CD14-positive monocyte (primary cell): Measurements from ENCODE around the gene ADIG. TPM values are rescaled to one million over a fixed set of nuclear protein-coding genes. Genes with fewer than 3 reads are reported as not detected.

ENCODE experiments used
- DNase-seq, 3 donors: peaks; one replicate each; pipeline ENCODE4 v3.0.0-alpha.2; 2011 to 2022
- H2AFZ ChIP-seq: 2 replicates; pipeline ENCODE4 v1.6.0; 2012; ENCODE audit warnings: mild to moderate bottlenecking, low read depth, low read length, inconsistent platforms; ENCODE audit not compliant: insufficient read depth, poor library complexity, severe bottlenecking
- H3K27ac ChIP-seq, 2 donors: 1 replicate in 1 of 2; 2 replicates in 1 of 2; pipeline ENCODE4 v1.5.1; 2012 to 2013; ENCODE audit warnings: low read length in 2 of 2, control low read depth in 1 of 2, inconsistent platforms in 1 of 2, low read depth in 1 of 2, mild to moderate bottlenecking in 1 of 2
- H3K27me3 ChIP-seq, 2 donors: one replicate each; pipeline versions ENCODE4 v1.6.0 to v1.6.1; 2011 to 2013; ENCODE audit warnings: low read length in 2 of 2; ENCODE audit not compliant: control insufficient read depth in 2 of 2, insufficient read depth in 2 of 2
- H3K36me3 ChIP-seq, 2 donors: replicated peaks in 1 of 2; 1 replicate in 1 of 2; 2 replicates in 1 of 2; pipeline versions ENCODE4 v1.5.1 to v1.6.1; 2012 to 2013; ENCODE audit warnings: low read length in 2 of 2, control low read depth in 1 of 2, inconsistent platforms in 1 of 2, mild to moderate bottlenecking in 1 of 2; ENCODE audit not compliant: insufficient read depth in 2 of 2, control insufficient read depth in 1 of 2
- H3K4me1 ChIP-seq, 2 donors: 1 replicate in 1 of 2; 2 replicates in 1 of 2; pipeline versions ENCODE4 v1.5.1 to v1.6.1; 2012 to 2013; ENCODE audit warnings: low read length in 2 of 2, control low read depth in 1 of 2, inconsistent platforms in 1 of 2, mild to moderate bottlenecking in 1 of 2, moderate library complexity in 1 of 2; ENCODE audit not compliant: insufficient read depth in 2 of 2, control insufficient read depth in 1 of 2
- H3K4me2 ChIP-seq: replicated peaks from 2 replicates; pipeline ENCODE3; 2012; ENCODE audit warnings: low read length, moderate library complexity, mild to moderate bottlenecking; ENCODE audit not compliant: poor library complexity, severe bottlenecking; ENCODE audit errors: extremely low read depth
- H3K4me3 ChIP-seq, 3 experiments: fragments of 200-600 bp in 1 of 3; sonication (generic) in 1 of 3; replicated peaks in 1 of 3; 1 replicate in 2 of 3; 2 replicates in 1 of 3; pipeline ENCODE4 v1.5.1; 2011 to 2013; ENCODE audit warnings: low read length in 3 of 3, mild to moderate bottlenecking in 3 of 3, control low read depth in 2 of 3, low read depth in 2 of 3, inconsistent platforms in 1 of 3, moderate library complexity in 1 of 3
- H3K79me2 ChIP-seq: 2 replicates; pipeline ENCODE4 v1.6.0; 2012; ENCODE audit warnings: mild to moderate bottlenecking, control low read depth, inconsistent platforms, low read length, moderate library complexity; ENCODE audit not compliant: insufficient read depth
- H3K9ac ChIP-seq: 2 replicates; pipeline ENCODE4 v1.6.0; 2017; ENCODE audit warnings: low read length, mild to moderate bottlenecking; ENCODE audit not compliant: insufficient read depth, poor library complexity, severe bottlenecking
- H3K9me3 ChIP-seq, 2 donors: replicated peaks in 1 of 2; 1 replicate in 1 of 2; 2 replicates in 1 of 2; pipeline versions ENCODE4 v1.5.1 to v1.6.1; 2012 to 2013; ENCODE audit warnings: low read length in 2 of 2, control low read depth in 1 of 2; ENCODE audit not compliant: control insufficient read depth in 1 of 2, insufficient read depth in 1 of 2
- H4K20me1 ChIP-seq: 2 replicates; pipeline ENCODE4 v1.6.0; 2012; ENCODE audit warnings: mild to moderate bottlenecking, low read length, control low read depth, moderate library complexity; ENCODE audit not compliant: insufficient read depth
- H3K27ac Mint-ChIP-seq, 7 donors: one replicate each; pipeline ENCODE4 v1.8.0; 2020; ENCODE audit warnings: mild to moderate bottlenecking in 7 of 7, mixed read lengths in 7 of 7, moderate library complexity in 6 of 7, inconsistent platforms in 2 of 7
- H3K27me3 Mint-ChIP-seq, 3 donors: one replicate each; pipeline ENCODE4 v1.8.0; 2021 to 2022; ENCODE audit warnings: low read depth in 3 of 3, mild to moderate bottlenecking in 3 of 3, mixed read lengths in 3 of 3, moderate library complexity in 3 of 3, inconsistent platforms in 1 of 3
- H3K36me3 Mint-ChIP-seq, 2 donors: one replicate each; pipeline ENCODE4 v1.8.0; 2020; ENCODE audit warnings: mixed read lengths in 2 of 2, inconsistent platforms in 1 of 2, mild to moderate bottlenecking in 1 of 2
- H3K4me1 Mint-ChIP-seq: one replicate; pipeline ENCODE4 v1.8.0; 2020; ENCODE audit warnings: mild to moderate bottlenecking, mixed read lengths
- H3K4me3 Mint-ChIP-seq, 2 donors: one replicate each; pipeline ENCODE4 v1.8.0; 2020; ENCODE audit warnings: mild to moderate bottlenecking in 2 of 2, mixed read lengths in 2 of 2, moderate library complexity in 1 of 2
- H3K9me3 Mint-ChIP-seq, 7 donors: one replicate each; pipeline ENCODE4 v1.8.0; 2020 to 2022; ENCODE audit warnings: mixed read lengths in 7 of 7, mild to moderate bottlenecking in 6 of 7, moderate library complexity in 6 of 7, inconsistent platforms in 2 of 7
- WGBS: methylation state at CpG from one replicate; pipeline ENCODE4 v1.1.5; 2013; ENCODE audit warnings: missing lambda C conversion rate; ENCODE audit not compliant: insufficient coverage; 5-methylcytosine and 5-hydroxymethylcytosine counted together
- intact Hi-C, 2 donors: fragments of 100-400 bp; cut with micrococcal nuclease; formaldehyde crosslinking; loops; one replicate each; pipeline versions ENCODE4 v1.15.0 to v1.15.1; 2023
- polyA plus RNA-seq, 3 donors: library from polyadenylated mRNA; depleted of rRNA in 1 of 3; unstranded in 2 of 3; stranded (reverse) in 1 of 3; fragments of 300-500 nt in 2 of 3; fragments of >200 nt in 1 of 3; fragmentation: Illumina TruSeq in 2 of 3; gene quantifications; 1 replicate in 2 of 3; 2 replicates in 1 of 3; pipeline ENCODE4 v1.2.3, GENCODE V29; 2012 to 2021
- TF ChIP-seq, protein P1 (sequence below): fragments of 200-600 bp; IDR thresholded peaks from one replicate; pipeline ENCODE4 v1.8.0; 2022; ENCODE audit warnings: antibody characterized with exemption, mild to moderate bottlenecking

The ADIG gene
- polyA plus RNA-seq, 3 donors: not detected

DNA sequence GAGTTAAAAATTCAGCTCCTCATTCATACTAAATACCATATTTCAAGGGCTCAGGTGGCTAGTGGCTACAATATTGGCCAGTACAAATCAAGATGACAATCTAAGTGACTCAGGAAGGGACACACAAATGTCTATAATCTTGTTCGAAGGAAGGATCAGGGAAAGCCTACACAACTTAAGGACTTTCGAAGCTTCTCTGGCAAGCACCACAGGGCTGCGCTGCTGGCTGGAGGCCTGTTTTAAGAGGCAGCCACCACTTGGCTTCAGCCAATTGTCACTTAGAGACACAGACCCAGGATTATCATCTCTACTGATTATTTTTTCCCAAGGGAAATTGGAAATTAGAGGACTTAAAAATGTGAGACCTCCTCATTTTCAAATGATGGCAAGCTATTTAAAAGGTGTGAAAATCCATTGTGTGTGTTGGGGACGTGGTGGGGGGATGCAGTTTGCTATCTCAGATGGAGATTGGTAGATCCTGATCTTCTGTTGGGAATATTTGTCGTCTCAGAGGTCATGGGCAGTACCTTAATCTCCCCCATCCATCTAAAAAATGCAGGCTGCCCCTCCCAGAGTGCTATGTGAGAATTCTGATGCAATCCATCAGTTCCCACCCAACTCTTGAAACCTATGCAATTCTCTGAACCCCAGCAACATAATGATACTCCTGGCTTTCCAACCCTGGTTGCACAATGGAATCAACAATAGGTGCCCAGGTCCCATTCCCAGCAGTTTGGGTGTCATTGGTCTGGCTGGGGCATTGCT is 31.9 kb downstream of the ADIG start:
- Histone ChIP-seq H3K27me3 (no peaks in the 10 kb centered on the region), H3K4me1 (no peaks in the 10 kb centered on the region), H3K36me3 (no peaks in the 10 kb centered on the region), H3K4me2 (no peak overlapping the region), H2AFZ (no peak overlapping the region), H3K4me3 (no peak overlapping the region), H3K9ac (no peak overlapping the region), H3K27ac (no peak overlapping the region), H3K79me2 (no peaks in the 10 kb centered on the region), H4K20me1 (no peaks in the 10 kb centered on the region), H3K9me3 (no peaks in the 10 kb centered on the region)
- peaks cover 0 to 17% (median 8%) of the 10 kb centered on the region in 3 donors for H3K27me3 Mint-ChIP-seq
- TF ChIP-seq, protein P1, sequence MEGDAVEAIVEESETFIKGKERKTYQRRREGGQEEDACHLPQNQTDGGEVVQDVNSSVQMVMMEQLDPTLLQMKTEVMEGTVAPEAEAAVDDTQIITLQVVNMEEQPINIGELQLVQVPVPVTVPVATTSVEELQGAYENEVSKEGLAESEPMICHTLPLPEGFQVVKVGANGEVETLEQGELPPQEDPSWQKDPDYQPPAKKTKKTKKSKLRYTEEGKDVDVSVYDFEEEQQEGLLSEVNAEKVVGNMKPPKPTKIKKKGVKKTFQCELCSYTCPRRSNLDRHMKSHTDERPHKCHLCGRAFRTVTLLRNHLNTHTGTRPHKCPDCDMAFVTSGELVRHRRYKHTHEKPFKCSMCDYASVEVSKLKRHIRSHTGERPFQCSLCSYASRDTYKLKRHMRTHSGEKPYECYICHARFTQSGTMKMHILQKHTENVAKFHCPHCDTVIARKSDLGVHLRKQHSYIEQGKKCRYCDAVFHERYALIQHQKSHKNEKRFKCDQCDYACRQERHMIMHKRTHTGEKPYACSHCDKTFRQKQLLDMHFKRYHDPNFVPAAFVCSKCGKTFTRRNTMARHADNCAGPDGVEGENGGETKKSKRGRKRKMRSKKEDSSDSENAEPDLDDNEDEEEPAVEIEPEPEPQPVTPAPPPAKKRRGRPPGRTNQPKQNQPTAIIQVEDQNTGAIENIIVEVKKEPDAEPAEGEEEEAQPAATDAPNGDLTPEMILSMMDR: no peak
- WGBS: 86% methylated on average over 3 of the region's 5 CpGs
- DNase-seq: no peak
- no peaks in the 10 kb centered on the region for H3K4me1 Mint-ChIP-seq
- peaks cover 0 to 3% (median 0%) of the 10 kb centered on the region in 7 donors for H3K9me3 Mint-ChIP-seq
- no peak overlapping the region for H3K27ac Mint-ChIP-seq
- no peak overlapping the region for H3K4me3 Mint-ChIP-seq
- intact Hi-C loops: no loop called here
- no peaks in the 10 kb centered on the region for H3K36me3 Mint-ChIP-seq

DNA sequence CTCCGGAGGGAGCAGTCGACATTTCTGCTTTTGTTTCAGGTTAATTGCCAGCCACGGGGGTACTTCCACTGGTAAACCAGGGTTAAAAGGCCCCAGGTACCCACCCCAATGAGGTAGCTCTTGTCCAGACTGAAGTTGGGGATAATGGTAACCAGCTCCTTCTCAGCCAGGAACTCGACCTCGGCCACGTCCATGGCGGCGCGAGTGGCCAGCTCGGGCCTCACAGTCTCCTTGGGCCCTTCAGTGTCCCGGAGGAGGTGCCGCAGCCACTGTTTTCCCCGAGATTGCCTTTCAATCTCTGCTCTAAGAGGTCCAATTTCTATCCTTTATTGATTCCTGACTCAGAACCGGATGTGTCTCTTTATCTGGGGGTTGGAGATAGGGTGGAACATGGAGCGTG is 34.3 kb downstream of the ADIG start:
- Mint-ChIP-seq H3K9me3 (peaks cover 0 to 3% (median 0%) of the 10 kb centered on the region in 7 donors), H3K27ac (no peak overlapping the region), H3K4me3 (no peak overlapping the region), H3K4me1 (no peaks in the 10 kb centered on the region), H3K27me3 (peaks cover 0 to 12% (median 12%) of the 10 kb centered on the region in 3 donors), H3K36me3 (no peaks in the 10 kb centered on the region)
- no peak for DNase-seq
- intact Hi-C loops: no loop called here
- Histone ChIP-seq H4K20me1 (no peaks in the 10 kb centered on the region), H3K9ac (no peak overlapping the region), H3K4me2 (no peak overlapping the region), H3K9me3 (no peaks in the 10 kb centered on the region), H2AFZ (no peak overlapping the region), H3K36me3 (no peaks in the 10 kb centered on the region), H3K4me1 (no peaks in the 10 kb centered on the region), H3K27ac (no peak overlapping the region), H3K27me3 (peaks cover 0 to 6% of the 10 kb centered on the region in 2 donors), H3K4me3 (no peak overlapping the region), H3K79me2 (no peaks in the 10 kb centered on the region)
- TF ChIP-seq, protein P1: no peak
- WGBS: 98% methylated on average over 11 of the region's 15 CpGs
